OCI-M2 (cell line): Measurements from ENCODE around the gene IRF2BP2.
A peak's percentile ranks its signal among the peaks of the same experiment; 100 is the strongest.

Experiments
- DNase-seq: peaks from one replicate; lab custom pipeline; 2025; ENCODE audit not compliant: unreplicated experiment; lab: John Stamatoyannopoulos, UW

Gene IRF2BP2

GRCh38 chr1:234610061-234610665, at the start of gene IRF2BP2:
Gene IRF2BP2 (minus strand): TSS chr1:234610178. CDS start chr1:234609494, 684 bp downstream.
- DNase-seq: no peak

DNA sequence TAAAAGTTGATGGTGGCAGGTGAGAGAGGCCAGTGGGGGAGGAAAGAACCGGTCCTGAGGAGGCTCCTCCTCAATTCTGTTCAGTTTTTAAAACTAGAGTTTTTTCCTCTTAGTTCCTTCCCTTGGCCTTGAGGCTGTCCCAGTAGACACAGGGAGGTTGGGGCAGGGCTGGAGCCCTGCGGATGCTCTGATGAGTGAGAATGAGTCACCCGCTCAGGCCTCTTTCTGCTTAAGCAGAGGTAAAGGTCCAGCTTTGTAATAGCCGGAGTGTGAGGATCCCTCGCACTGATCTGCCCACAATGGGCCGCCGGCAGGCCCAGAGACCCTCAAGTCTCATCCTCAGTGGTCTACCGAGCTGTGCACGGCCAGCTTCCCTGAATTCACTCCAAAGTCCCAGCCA, 49.6 kb upstream of the IRF2BP2 start:
- no peak for DNase-seq

- DNase-seq: no peak
These were observed 48.2 kb upstream of the IRF2BP2 start for GRCh38 chr1:234658138-234658537.

- DNase-seq: peak; percentile 34
These were observed 47.1 kb upstream of the IRF2BP2 start for GRCh38 chr1:234656944-234657654.

DNA sequence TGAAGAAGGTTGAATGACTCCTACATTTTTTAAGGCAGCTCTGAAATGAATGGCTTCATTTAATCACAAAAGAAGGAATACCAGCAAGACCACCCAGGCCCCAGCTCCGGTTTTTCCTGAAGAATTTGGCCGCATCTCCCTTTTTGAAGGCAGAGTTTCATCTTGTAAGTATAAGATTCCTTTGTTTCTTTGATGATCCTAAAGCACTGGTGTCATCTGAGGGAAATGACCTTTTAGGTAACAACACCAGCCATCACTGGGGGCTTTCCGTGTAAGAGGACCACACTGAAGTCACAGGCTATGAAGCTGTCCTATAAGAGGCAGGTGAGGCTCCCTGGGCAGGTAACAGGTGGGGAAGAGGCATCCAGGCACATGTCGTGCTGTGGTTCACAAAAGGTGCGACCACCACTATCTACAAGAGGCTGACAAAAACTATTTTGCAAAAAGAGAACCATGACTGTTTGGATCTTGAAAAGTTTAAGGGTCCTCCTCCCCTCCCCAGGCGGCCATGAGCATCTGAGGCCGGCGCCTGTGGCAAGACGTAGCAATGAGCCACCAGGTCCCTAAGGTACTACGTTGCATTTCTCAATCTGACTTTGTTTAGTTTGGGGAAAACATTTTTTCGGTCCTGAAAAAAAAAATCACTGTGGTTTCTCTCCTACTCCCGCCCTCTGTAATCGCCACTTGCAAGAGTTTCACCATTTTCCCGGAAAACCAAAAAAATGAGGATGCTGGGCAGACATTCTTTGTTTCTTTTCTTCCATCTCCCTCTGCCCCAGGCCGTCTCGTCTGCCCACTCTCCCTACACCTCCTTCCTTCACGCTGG, 46.3 kb upstream of the IRF2BP2 start:
- no peak for DNase-seq

DNA sequence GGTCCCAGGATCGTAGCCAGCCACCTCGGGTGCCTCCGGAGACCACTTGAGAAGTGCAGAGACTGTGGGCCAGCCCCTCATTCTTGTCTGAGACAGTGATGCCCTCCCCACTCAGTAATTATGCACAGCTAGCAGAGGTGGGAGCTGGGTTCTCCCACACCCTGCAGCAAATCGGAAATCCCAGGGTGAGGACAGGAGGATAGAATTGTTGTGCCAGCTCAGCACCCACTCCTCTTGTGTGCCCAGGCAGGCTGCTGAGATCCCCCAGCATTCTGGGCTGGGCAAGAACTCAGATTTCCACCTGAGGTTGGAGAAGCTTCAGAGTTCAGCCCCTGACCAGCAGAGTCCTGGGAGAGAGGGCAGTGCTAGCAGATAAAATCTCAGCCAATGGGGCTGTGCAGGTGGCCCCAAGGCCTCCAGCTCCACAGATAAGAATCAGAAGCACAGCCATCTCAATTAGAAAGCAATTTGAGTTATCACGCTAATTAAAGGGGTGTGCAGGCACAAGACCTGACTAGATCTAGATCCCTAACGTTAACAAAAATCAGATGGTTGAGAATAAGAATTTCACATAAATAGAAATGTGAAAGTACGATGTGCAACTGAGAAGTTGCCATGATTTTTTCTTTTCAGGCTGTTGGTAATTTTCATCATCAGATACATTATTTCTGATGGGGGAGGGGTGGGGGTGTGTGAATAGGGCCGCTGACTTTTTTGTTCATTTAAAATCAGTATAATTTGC, 45.5 kb upstream of the IRF2BP2 start:
- no peak for DNase-seq

DNA sequence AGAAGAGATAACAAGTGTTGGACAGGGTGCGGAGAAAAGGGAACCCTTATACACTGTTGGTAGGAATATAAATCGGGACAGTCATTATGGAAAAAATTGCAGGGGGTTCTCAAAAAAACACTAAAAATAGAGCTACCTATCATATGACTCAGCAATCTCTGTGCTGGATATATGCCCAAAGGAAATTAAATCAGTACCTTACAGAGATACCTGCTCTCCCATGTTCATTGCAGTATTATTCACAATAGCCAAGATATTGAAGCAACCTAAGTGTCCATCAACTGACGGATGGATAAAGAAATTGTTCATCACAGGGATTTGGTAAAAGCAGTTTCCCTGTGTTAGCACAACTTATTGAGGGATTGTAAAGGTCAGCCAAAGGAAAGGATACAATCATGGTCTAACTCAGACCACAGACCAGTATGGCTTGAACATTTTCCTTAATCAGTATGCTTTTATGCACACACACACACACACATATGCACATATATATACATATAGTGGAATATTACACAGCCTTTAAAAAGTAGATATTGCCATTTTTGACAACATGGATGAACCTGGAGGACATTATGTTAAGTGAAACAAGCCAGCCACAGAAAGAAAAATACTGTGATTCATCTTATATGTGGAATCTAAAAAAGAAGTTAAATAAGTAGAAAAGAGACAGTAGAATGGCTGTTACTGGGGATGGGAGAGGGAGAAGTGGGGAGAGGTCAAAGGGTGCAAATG, 44.2 kb upstream of the IRF2BP2 start:
- DNase-seq: no peak

DNA sequence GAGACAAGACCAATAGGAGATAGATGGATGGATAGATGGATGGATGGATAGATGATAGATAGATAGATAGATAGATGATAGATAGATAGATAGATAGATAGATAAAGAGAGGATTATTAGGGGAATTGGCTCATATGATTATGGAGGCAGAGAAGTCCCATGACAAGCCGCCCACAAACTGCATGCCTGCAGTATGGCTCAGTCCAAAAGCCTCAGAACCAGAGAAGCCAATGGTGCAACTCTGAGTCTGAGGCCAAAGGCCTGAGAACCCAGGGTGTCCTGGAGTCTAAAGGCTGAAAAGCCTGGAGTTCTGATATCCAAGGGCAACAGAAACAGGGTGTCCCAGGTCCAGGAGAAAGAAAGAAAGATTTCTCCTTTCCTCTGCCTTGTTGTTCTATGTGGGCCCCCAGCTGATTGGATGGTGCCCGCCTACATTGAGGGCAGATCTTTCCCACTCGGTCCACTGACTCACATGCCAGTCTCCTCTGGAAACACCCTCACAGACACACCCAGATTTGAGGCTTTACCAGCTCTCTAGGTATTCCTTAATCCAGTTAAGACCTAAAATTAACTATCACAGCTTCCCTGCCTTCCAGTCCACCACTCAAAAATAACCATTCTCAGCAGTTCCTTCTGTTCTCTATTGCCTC, 39.6 kb upstream of the IRF2BP2 start:
- no peak for DNase-seq

DNA sequence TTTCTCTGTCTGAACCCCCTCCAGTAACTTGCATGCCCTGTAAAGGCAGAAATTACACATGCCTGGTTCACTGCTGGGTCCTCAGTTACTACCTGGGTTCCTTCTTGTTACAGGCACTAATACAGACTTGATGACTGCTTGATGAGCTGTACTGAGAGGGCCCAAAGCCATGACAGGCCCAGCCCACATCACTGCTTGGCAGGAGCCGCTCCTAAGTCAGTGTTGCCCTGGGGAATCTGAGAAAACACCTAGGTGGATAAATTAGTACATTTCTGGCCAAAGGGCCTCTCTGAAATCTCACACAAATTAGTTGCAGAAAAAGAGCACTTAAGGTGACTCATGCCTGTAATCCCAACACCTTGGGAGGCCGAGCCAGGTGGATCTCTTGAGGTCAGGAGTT, 37.8 kb upstream of the IRF2BP2 start:
- no peak for DNase-seq

GRCh38 chr1:234647245-234647644, 37.3 kb upstream of the IRF2BP2 start:
- no peak for DNase-seq

DNA sequence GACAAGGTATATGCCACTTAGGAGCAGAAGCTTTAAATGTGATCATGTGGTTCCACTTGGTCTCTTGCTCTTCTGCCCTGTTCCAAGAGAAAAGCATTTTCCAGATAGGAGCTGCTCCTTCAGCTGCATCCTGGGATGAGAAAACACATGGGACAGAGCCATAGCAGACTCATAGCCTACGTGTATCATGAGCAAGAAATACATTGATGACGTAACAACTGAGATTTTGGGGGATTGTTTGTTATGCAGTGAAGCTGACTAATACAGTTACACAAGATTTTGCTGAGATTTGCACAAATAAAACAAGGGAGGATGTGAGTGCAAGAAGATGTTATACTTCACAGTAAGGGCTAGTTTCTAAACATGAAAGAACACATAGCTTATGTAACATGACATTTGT, 36.0 kb upstream of the IRF2BP2 start:
- DNase-seq: no peak

DNA sequence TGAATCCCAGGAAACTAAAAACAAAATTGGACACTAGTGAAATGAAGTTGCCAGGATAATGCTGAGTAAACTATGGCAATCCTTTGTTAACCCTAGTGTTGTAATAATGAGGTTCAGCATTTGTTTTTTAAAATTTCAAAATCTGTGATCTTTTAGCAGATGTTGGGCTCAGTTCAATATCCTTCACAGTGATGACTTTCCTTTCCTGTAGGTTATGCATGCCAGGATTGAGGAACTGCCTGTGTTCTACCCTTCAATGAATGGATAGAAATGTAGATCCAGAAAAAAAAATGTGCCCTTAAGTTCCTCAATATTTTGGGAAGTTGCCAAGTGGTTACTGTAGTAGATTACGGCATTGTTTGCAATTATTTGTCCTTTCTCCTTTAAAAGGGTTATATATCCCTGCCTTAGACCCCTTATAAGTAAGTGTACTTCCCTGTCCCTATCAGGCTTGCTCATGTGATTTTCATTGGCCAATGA, 35.5 kb upstream of the IRF2BP2 start:
- DNase-seq: no peak

DNA sequence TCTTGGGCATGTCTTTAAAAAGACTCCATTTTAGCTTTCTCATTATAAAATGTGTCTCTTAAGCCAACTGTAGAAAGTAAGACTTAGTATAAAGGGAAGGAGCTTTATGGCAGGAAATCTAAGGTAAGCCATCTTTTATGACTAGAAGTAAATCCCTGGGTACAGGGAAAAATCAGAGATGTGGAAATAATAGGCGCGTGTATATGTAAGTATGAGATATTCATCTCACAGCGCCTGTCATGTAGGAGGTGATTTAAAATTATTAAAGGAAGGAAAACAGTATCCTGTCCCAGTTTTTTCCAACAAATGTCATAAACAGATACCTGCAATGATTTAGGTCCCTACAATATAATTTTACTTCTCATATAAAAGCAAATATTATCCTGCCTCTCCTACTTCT, 35.0 kb upstream of the IRF2BP2 start:
- no peak for DNase-seq

- DNase-seq: no peak
These were observed 33.8 kb upstream of the IRF2BP2 start for GRCh38 chr1:234643850-234644134.

GRCh38 chr1:234643111-234643849, 33.3 kb upstream of the IRF2BP2 start:
- no peak for DNase-seq

- DNase-seq: no peak
These were observed 32.5 kb upstream of the IRF2BP2 start for GRCh38 chr1:234642428-234642827.

DNA sequence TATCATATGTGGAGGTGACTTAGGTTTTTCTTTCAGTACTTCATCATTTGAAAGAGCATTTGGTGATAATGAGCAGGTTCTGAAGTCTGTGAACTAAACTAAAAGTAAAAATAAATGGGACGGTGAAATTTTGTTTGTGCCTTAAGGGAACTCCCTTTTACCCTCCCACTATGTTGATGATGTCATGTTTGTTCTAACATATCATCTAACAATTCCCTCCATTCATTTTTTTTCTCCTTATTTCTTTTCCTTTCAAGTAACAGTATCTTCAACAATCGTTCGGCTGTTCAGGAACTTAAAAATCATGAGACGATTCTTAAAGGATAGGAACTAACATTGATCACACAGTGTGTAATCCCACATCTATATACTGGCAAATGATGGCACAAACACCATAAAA, 30.0 kb upstream of the IRF2BP2 start:
- DNase-seq: no peak

DNA sequence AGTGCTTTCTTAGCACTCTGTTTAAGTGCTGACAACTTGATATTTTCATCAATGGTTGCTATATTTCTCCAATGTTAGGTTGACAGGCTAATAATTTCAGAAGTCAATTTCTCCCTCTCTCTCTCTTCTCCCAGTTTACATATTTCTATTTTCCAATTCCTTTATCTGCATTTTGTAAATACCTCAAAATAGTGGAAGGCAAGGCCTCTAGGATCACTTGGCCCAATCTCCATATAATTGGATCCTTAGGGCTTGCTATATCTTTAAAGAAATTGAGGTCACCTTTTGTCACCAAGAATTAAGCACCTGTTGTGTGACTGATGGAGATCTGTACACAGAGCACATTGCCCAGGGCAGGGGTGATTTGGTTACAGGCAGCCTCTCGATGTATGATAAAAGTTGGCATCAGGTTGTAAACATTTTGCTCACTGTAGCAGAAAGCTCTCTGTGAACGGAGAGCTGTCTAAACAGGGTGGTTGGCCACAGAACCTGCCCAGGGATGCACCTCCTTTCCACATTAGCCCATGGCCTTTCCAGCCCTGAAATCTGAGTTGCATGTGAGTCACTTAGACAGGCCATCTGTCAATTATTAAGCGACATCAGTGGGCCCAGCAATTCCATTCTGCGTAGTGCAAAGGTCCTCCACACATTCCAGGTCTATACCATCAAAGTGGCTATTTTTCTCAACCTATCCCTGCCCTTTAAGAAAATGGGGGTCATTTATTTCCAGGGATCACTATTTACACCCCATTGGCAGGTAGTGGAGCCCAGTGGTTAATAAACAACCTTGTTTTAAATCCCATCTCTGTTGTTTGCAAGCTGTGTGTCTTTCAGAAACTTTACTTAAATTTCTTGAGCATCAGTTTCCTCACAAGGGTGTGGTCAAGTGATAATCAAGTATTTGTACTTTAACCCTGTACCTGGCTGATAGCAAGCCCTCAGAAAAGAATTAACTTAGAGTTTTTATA, 29.1 kb upstream of the IRF2BP2 start:
- no peak for DNase-seq
